GM12878 (cell line): ENCODE results near the gene DAGLA. TPM values are rescaled to one million over a fixed set of nuclear protein-coding genes. Genes with fewer than 3 reads are reported as not detected.

Experiments
- ATAC-seq: fragments of 200-7000 bp; cut with Tn5 transposase; 3 replicates; pipeline ENCODE4 v1.9.1; 2020; ENCODE audit warnings: mild to moderate bottlenecking, moderate library complexity
- BruUV-seq: library from RNA; stranded (reverse); fragments of 400-500 nt; replicated peaks from 2 replicates; lab custom pipeline; 2021; lab: Mats Ljungman, UMichigan
- CTCF ChIA-PET: fragments of 300-600 bp; sonication (Branson Sonifier 250); formaldehyde crosslinking; extraction: SDS; loops from one replicate; lab custom pipeline; 2021; ENCODE audit warnings: inconsistent platforms; lab: Yijun Ruan, JAX
- POLR2A ChIA-PET: fragments of 350-600 bp; formaldehyde crosslinking; extraction: SDS; loops from one replicate; lab custom pipeline; 2021; ENCODE audit warnings: inconsistent platforms; lab: Charles Lee
- RAD21 ChIA-PET: fragments of 300-600 bp; sonication (Branson Sonifier 250); formaldehyde crosslinking; loops from one replicate; lab custom pipeline; 2023; ENCODE audit warnings: antibody characterized with exemption; ENCODE audit not compliant: unreplicated experiment; lab: Charles Lee
- SMC1A ChIA-PET: fragments of 300-600 bp; sonication (Branson Sonifier 250); formaldehyde crosslinking; loops from one replicate; lab custom pipeline; 2023; ENCODE audit not compliant: unreplicated experiment, uncharacterized antibody; lab: Charles Lee
- DNase-seq: peaks from one replicate; pipeline ENCODE4 v3.0.0-alpha.2; 2011; ENCODE audit warnings: low read depth, low spot score
- FAIRE-seq: peaks from 3 replicates; lab custom pipeline; 2011; peaks lifted over from hg19 to GRCh38; lab: Jason Lieb, UNC
- H2AFZ ChIP-seq: 2 replicates; pipeline ENCODE4 v1.6.0; 2011; ENCODE audit warnings: low read depth, low read length, control low read depth; ENCODE audit not compliant: control insufficient read depth
- H3K27ac ChIP-seq: 2 replicates; pipeline ENCODE4 v1.5.1; 2011; ENCODE audit warnings: control low read depth; ENCODE audit not compliant: control insufficient read depth, insufficient read depth
- H3K27me3 ChIP-seq, 2 experiments: replicated peaks in 1 of 2; 2 replicates each; pipeline versions ENCODE4 v1.6.0 to v1.6.1; 2011; ENCODE audit warnings: low read length in 1 of 2; ENCODE audit not compliant: control insufficient read depth in 2 of 2, insufficient read depth in 2 of 2
- H3K36me3 ChIP-seq, 2 experiments: 2 replicates each; pipeline ENCODE4 v1.5.1; 2011; ENCODE audit warnings: low read length in 1 of 2; ENCODE audit not compliant: control insufficient read depth in 2 of 2, insufficient read depth in 2 of 2
- H3K4me1 ChIP-seq: 2 replicates; pipeline ENCODE4 v1.6.1; 2011; ENCODE audit warnings: mild to moderate bottlenecking, low read length, moderate library complexity, mixed read lengths; ENCODE audit not compliant: control insufficient read depth, insufficient read depth
- H3K4me2 ChIP-seq: 2 replicates; pipeline ENCODE4 v1.6.0; 2011; ENCODE audit warnings: control low read depth; ENCODE audit not compliant: control insufficient read depth, insufficient read depth
- H3K4me3 ChIP-seq: fragments of 200-600 bp; sonication (generic); 2 replicates; pipeline ENCODE4 v1.5.1; 2016
- H3K79me2 ChIP-seq: 2 replicates; pipeline ENCODE4 v1.6.0; 2011; ENCODE audit warnings: low read length; ENCODE audit not compliant: control insufficient read depth, insufficient read depth
- H3K9ac ChIP-seq: 2 replicates; pipeline ENCODE4 v1.8.0; 2011; ENCODE audit warnings: low read length, control low read depth, mixed read lengths; ENCODE audit not compliant: control insufficient read depth, insufficient read depth
- H3K9me3 ChIP-seq: replicated peaks from 3 replicates; pipeline ENCODE4 v1.5.1; 2011; ENCODE audit warnings: mild to moderate bottlenecking, low read length; ENCODE audit not compliant: control insufficient read depth, insufficient read depth
- H4K20me1 ChIP-seq: 2 replicates; pipeline ENCODE4 v1.6.0; 2011; ENCODE audit not compliant: control insufficient read depth, insufficient read depth
- BCLAF1 ChIP-seq: fragments of 450-650 bp; IDR thresholded peaks from 2 replicates; pipeline ENCODE4 v1.6.1; 2017; ENCODE audit warnings: antibody characterized with exemption, mild to moderate bottlenecking, moderate library complexity
- E2F8 ChIP-seq: fragments of 450-650 bp; IDR thresholded peaks from 2 replicates; pipeline ENCODE4 v1.6.1; 2018; ENCODE audit warnings: mild to moderate bottlenecking, low read depth, moderate library complexity; ENCODE audit not compliant: partially characterized antibody
- PKNOX1 ChIP-seq: fragments of 450-650 bp; IDR thresholded peaks from 2 replicates; pipeline ENCODE4 v1.6.1; 2016; ENCODE audit warnings: mild to moderate bottlenecking
- POLR2A ChIP-seq: IDR thresholded peaks from 2 replicates; pipeline ENCODE4 v1.6.1; 2011; ENCODE audit warnings: low read depth, mild to moderate bottlenecking, low read length
- TCF7 ChIP-seq: IDR thresholded peaks from 2 replicates; pipeline ENCODE4 v1.6.1; 2014; ENCODE audit warnings: antibody characterized with exemption, borderline replicate concordance
- ZSCAN29 ChIP-seq: fragments of 450-650 bp; IDR thresholded peaks from 2 replicates; pipeline ENCODE4 v1.6.1; 2017; ENCODE audit warnings: mild to moderate bottlenecking, moderate library complexity
- WGBS: methylation state at CpG from one replicate; pipeline ENCODE4 v1.1.6; 2016; ENCODE audit warnings: low lambda C conversion rate; ENCODE audit not compliant: insufficient replicate concordance, insufficient coverage; ENCODE audit errors: missing lambda C conversion rate; 5-methylcytosine and 5-hydroxymethylcytosine counted together
- in situ Hi-C: fragments of 300-500 bp; cut with MboI; formaldehyde crosslinking; loops from 9 replicates; pipeline ENCODE4 v1.14.3; 2018; ENCODE audit warnings: mixed read lengths
- intact Hi-C: fragments of 100-400 bp; cut with micrococcal nuclease; formaldehyde crosslinking; loops from one replicate; pipeline ENCODE4 v1.14.2; 2022; ENCODE audit not compliant: unreplicated experiment
- polyA plus RNA-seq, 11 experiments: library from polyadenylated mRNA; depleted of rRNA in 4 of 11; unstranded in 6 of 11; stranded (reverse) in 5 of 11; fragments of >200 nt; fragmentation: Nextera tagmentation in 4 of 11; fragmentation: Illumina TruSeq in 1 of 11; extraction: Ambion mirVana in 4 of 11; extraction: Trizol in 1 of 11; gene quantifications; 1 replicate in 1 of 11; 2 replicates in 10 of 11; pipeline versions ENCODE4 v1.2.1 to v1.2.3, GENCODE V29; 2011 to 2016; ENCODE audit warnings: inconsistent platforms in 2 of 11, missing spikeins in 2 of 11, low read depth in 1 of 11
- total RNA-seq, 4 experiments: library from RNA; depleted of rRNA in 3 of 4; stranded (reverse); fragments of >200 nt in 3 of 4; fragmentation: Illumina TruSeq in 1 of 4; extraction: Trizol in 1 of 4; gene quantifications; 2 replicates each; pipeline versions ENCODE4 v1.2.1 to v1.2.3, GENCODE V29; 2013 to 2021

The DAGLA gene
- total and polyA plus RNA-seq, 10 of the 15 experiments (the other 5 are each of a cell fraction or from before 2014, with no cell fraction given) = 0.05 TPM; not detected in 9

GRCh38 chr11:61739966-61740365 is 59.8 kb downstream of the DAGLA start (continued):
- TF ChIP-seq BCLAF1 = no peak
- TF ChIP-seq POLR2A = no peak
- TF ChIP-seq E2F8 = no peak
- TF ChIP-seq, all 136 proteins: peak for 0

- Histone ChIP-seq H3K4me1 (no peaks in the 10 kb centered on the region; the same call in 1 of the 2 replicates), H4K20me1 (no peaks in the 10 kb centered on the region), H3K9me3 (no peaks in the 10 kb centered on the region), H3K4me3 (no peak overlapping the region), H3K4me2 (no peak overlapping the region)
- RAD21 ChIA-PET = no interaction called here
- no peak for DNase-seq
- CTCF ChIA-PET = interaction anchor here (1.7 kb wide), 1 partner anchor 9 kb away, joined by 6 read pairs; no protein-coding TSS in a partner anchor
- in situ Hi-C loops = no loop called here
- no peak for ATAC-seq
- SMC1A ChIA-PET = no interaction called here
- FAIRE-seq = no peak
- peak; percentile 61; the same call in 1 of the 2 replicates for TF ChIP-seq PKNOX1
- no peak for TF ChIP-seq TCF7
- no peak for TF ChIP-seq ZSCAN29
- TF ChIP-seq, all 136 proteins: peak for 1
- intact Hi-C loops = no loop called here
- H2AFZ ChIP-seq = no peak overlapping the region
- H3K27ac ChIP-seq = no peak overlapping the region
- no peak overlapping the region for H3K9ac ChIP-seq
- no peaks in the 10 kb centered on the region for H3K36me3 ChIP-seq
- no TSS peak for BruUV-seq
- H3K79me2 ChIP-seq = no peaks in the 10 kb centered on the region
- POLR2A ChIA-PET = no interaction called here
- 20% methylated on average over 7 of the region's 7 CpGs for WGBS
- no peaks in the 10 kb centered on the region for H3K27me3 ChIP-seq
Measured at GRCh38 chr11:61742391-61742790, 62.2 kb downstream of the DAGLA start.
